ENCODE results near the gene TMEM30B. TPM values are rescaled to one million over a fixed set of nuclear protein-coding genes. Genes with fewer than 3 reads are reported as not detected.

Gene TMEM30B
- total and polyA plus RNA-seq, 2 of the 4 experiments (the other 2 are of a cell fraction), result 0.03 TPM; not detected in 1

GRCh38 chr14:61252369-61253063 is 28.6 kb downstream of the TMEM30B start (continued):
- no peak for TF ChIP-seq RFX5 (IDR thresholded peaks at IDR 0.05; ENCODE audit: low read depth, low read length)
- peak; percentile 98 for TF ChIP-seq CTCF (conservative IDR thresholded peaks at IDR 0.05; ENCODE audit: low read depth, low read length)
- no peak for TF ChIP-seq USF2 (IDR thresholded peaks at IDR 0.05; ENCODE audit: low read depth, low read length)

Data from IMR-90 (cell line).